ENCODE data around the gene ASCC1. TPM values are rescaled to one million over a fixed set of nuclear protein-coding genes. Genes with fewer than 3 reads are reported as not detected.
A peak's percentile ranks its signal among the peaks of the same experiment; 100 is the strongest.

Gene ASCC1
- total RNA-seq, 2 experiments from 2014 or later, result 28.5 to 34.4 TPM

- H3K4me1 Mint-ChIP-seq, result peaks cover 69% of the 10 kb centered on the region
- no peak for DNase-seq
- no peak for ATAC-seq (ENCODE audit: low read depth)
- POLR2A ChIA-PET, result no interaction called here
- no peaks in the 10 kb centered on the region for H3K9me3 Mint-ChIP-seq
- peaks cover 41% of the 10 kb centered on the region for H3K36me3 Mint-ChIP-seq
- peak overlapping the region; percentile 54 for H3K27ac Mint-ChIP-seq
- no peak overlapping the region for H3K4me3 Mint-ChIP-seq
- H3K27me3 Mint-ChIP-seq, result no peaks in the 10 kb centered on the region
Observed at GRCh38 chr10:72105098-72105475, 111.0 kb downstream of the ASCC1 start.

GRCh38 chr10:72104472-72105097 lies 111.5 kb downstream of the ASCC1 start:
- Mint-ChIP-seq H3K36me3 (peaks cover 42% of the 10 kb centered on the region), H3K4me1 (peaks cover 64% of the 10 kb centered on the region), H3K9me3 (no peaks in the 10 kb centered on the region), H3K27ac (peak overlapping the region; percentile 54), H3K27me3 (no peaks in the 10 kb centered on the region), H3K4me3 (no peak overlapping the region)
- no peak for DNase-seq
- POLR2A ChIA-PET, result no interaction called here
- no peak for ATAC-seq (ENCODE audit: low read depth)

- no peak for ATAC-seq (ENCODE audit: low read depth)
- H3K27ac Mint-ChIP-seq, result no peak overlapping the region
- no peak for DNase-seq
- no peaks in the 10 kb centered on the region for H3K27me3 Mint-ChIP-seq
- POLR2A ChIA-PET, result interaction anchor here (1.0 to 2.0 kb wide), 2 partner anchors 10 to 20 kb away, joined by 3 to 6 read pairs; no protein-coding TSS in a partner anchor
- peaks cover 39% of the 10 kb centered on the region for H3K4me1 Mint-ChIP-seq
- H3K9me3 Mint-ChIP-seq, result no peaks in the 10 kb centered on the region
- H3K4me3 Mint-ChIP-seq, result no peak overlapping the region
- peaks cover 52% of the 10 kb centered on the region for H3K36me3 Mint-ChIP-seq
Observed at GRCh38 chr10:72099600-72099921, 116.5 kb downstream of the ASCC1 start.

GRCh38 chr10:72098836-72099599 lies 117.1 kb downstream of the ASCC1 start:
- Mint-ChIP-seq H3K36me3 (peaks cover 52% of the 10 kb centered on the region), H3K27ac (no peak overlapping the region), H3K9me3 (no peaks in the 10 kb centered on the region), H3K4me3 (no peak overlapping the region), H3K4me1 (peaks cover 40% of the 10 kb centered on the region), H3K27me3 (no peaks in the 10 kb centered on the region)
- DNase-seq, result no peak
- POLR2A ChIA-PET, result interaction anchor here (1.0 to 2.0 kb wide), 2 partner anchors 9 to 20 kb away, joined by 3 to 6 read pairs; no protein-coding TSS in a partner anchor
- ATAC-seq (ENCODE audit: low read depth), result no peak

- POLR2A ChIA-PET, result interaction anchor here (1.0 to 2.0 kb wide), 2 partner anchors 8 to 19 kb away, joined by 3 to 6 read pairs; no protein-coding TSS in a partner anchor
- Mint-ChIP-seq H3K27ac (no peak overlapping the region), H3K4me3 (no peak overlapping the region), H3K27me3 (no peaks in the 10 kb centered on the region), H3K4me1 (peaks cover 38% of the 10 kb centered on the region), H3K9me3 (no peaks in the 10 kb centered on the region), H3K36me3 (peaks cover 52% of the 10 kb centered on the region)
- DNase-seq (no peak), ATAC-seq (ENCODE audit: low read depth) (no peak)
Observed at GRCh38 chr10:72098301-72098835, 117.7 kb downstream of the ASCC1 start.

GRCh38 chr10:72097448-72098300 lies 118.4 kb downstream of the ASCC1 start:
- DNase-seq (no peak), ATAC-seq (ENCODE audit: low read depth) (no peak)
- Mint-ChIP-seq H3K27me3 (no peaks in the 10 kb centered on the region), H3K4me1 (peaks cover 38% of the 10 kb centered on the region), H3K36me3 (peaks cover 47% of the 10 kb centered on the region), H3K27ac (no peak overlapping the region), H3K9me3 (no peaks in the 10 kb centered on the region), H3K4me3 (no peak overlapping the region)
- POLR2A ChIA-PET, result no interaction called here

- H3K9me3 Mint-ChIP-seq, result no peaks in the 10 kb centered on the region
- H3K4me3 Mint-ChIP-seq, result no peak overlapping the region
- ATAC-seq (ENCODE audit: low read depth) (no peak), DNase-seq (no peak)
- POLR2A ChIA-PET, result no interaction called here
- peaks cover 39% of the 10 kb centered on the region for H3K36me3 Mint-ChIP-seq
- H3K27ac Mint-ChIP-seq, result peak overlapping the region; percentile 43
- peaks cover 35% of the 10 kb centered on the region for H3K4me1 Mint-ChIP-seq
- H3K27me3 Mint-ChIP-seq, result no peaks in the 10 kb centered on the region
Observed at GRCh38 chr10:72096115-72097000, 119.7 kb downstream of the ASCC1 start.

- peak; percentile 23 for ATAC-seq (ENCODE audit: low read depth)
- Mint-ChIP-seq H3K36me3 (peaks cover 31% of the 10 kb centered on the region), H3K27me3 (no peaks in the 10 kb centered on the region), H3K4me3 (no peak overlapping the region), H3K27ac (peak overlapping the region; percentile 13), H3K9me3 (no peaks in the 10 kb centered on the region), H3K4me1 (peaks cover 36% of the 10 kb centered on the region)
- DNase-seq, result no peak
- POLR2A ChIA-PET, result no interaction called here
Observed at GRCh38 chr10:72095195-72095594, 120.9 kb downstream of the ASCC1 start.

- Mint-ChIP-seq H3K27me3 (no peaks in the 10 kb centered on the region), H3K27ac (no peak overlapping the region), H3K9me3 (no peaks in the 10 kb centered on the region), H3K4me3 (no peak overlapping the region), H3K36me3 (peaks cover 30% of the 10 kb centered on the region), H3K4me1 (peaks cover 43% of the 10 kb centered on the region)
- ATAC-seq (ENCODE audit: low read depth), result no peak
- POLR2A ChIA-PET, result interaction anchor here (1.0 kb wide), 1 partner anchor 14 kb away, joined by 4 read pairs; no protein-coding TSS in a partner anchor
- no peak for DNase-seq
Observed at GRCh38 chr10:72094574-72094973, 121.5 kb downstream of the ASCC1 start.

GRCh38 chr10:72093450-72093849 lies 122.6 kb downstream of the ASCC1 start:
- H3K4me1 Mint-ChIP-seq, result peaks cover 43% of the 10 kb centered on the region
- H3K27ac Mint-ChIP-seq, result no peak overlapping the region
- no peak overlapping the region for H3K4me3 Mint-ChIP-seq
- H3K27me3 Mint-ChIP-seq, result no peaks in the 10 kb centered on the region
- ATAC-seq (ENCODE audit: low read depth) (no peak), DNase-seq (no peak)
- peaks cover 30% of the 10 kb centered on the region for H3K36me3 Mint-ChIP-seq
- POLR2A ChIA-PET, result interaction anchor here (1.0 kb wide), 1 partner anchor 15 kb away, joined by 4 read pairs; no protein-coding TSS in a partner anchor
- no peaks in the 10 kb centered on the region for H3K9me3 Mint-ChIP-seq

- DNase-seq, result no peak
- POLR2A ChIA-PET, result no interaction called here
Observed at GRCh38 chr10:72092987-72093386, 123.1 kb downstream of the ASCC1 start.

GRCh38 chr10:72092171-72092924 lies 123.7 kb downstream of the ASCC1 start:
- H3K4me1 Mint-ChIP-seq, result peaks cover 43% of the 10 kb centered on the region
- no peaks in the 10 kb centered on the region for H3K27me3 Mint-ChIP-seq
- ATAC-seq (ENCODE audit: low read depth) (no peak), DNase-seq (no peak)
- POLR2A ChIA-PET, result no interaction called here
- peaks cover 34% of the 10 kb centered on the region for H3K36me3 Mint-ChIP-seq
- no peak overlapping the region for H3K4me3 Mint-ChIP-seq
- H3K9me3 Mint-ChIP-seq, result no peaks in the 10 kb centered on the region
- H3K27ac Mint-ChIP-seq, result no peak overlapping the region

More at GRCh38 chr10:72092987-72093386, 123.1 kb downstream of the ASCC1 start:
- ATAC-seq (ENCODE audit: low read depth), result no peak
- Mint-ChIP-seq H3K27me3 (no peaks in the 10 kb centered on the region), H3K4me1 (peaks cover 43% of the 10 kb centered on the region), H3K9me3 (no peaks in the 10 kb centered on the region), H3K36me3 (peaks cover 32% of the 10 kb centered on the region), H3K27ac (no peak overlapping the region), H3K4me3 (no peak overlapping the region)
